HepG2 (cell line): ENCODE measurements around the gene ABCG1. TPM values are rescaled to one million over a fixed set of nuclear protein-coding genes. Genes with fewer than 3 reads are reported as not detected.

ENCODE experiments used
- ATAC-seq: fragments of 200-7000 bp; cut with Tn5 transposase; 3 replicates; pipeline ENCODE4 v1.9.1; 2020; ENCODE audit warnings: mild to moderate bottlenecking, moderate library complexity
- BruUV-seq: library from RNA; stranded (reverse); fragments of 400-500 nt; replicated peaks from 2 replicates; lab custom pipeline; 2021; lab: Mats Ljungman, UMichigan
- CTCF ChIA-PET: fragments of 300-600 bp; formaldehyde crosslinking; extraction: SDS; loops from one replicate; lab custom pipeline; 2021; ENCODE audit warnings: low total read pairs, inconsistent platforms, low intra/inter-chr PET ratio; lab: Yijun Ruan, JAX
- POLR2A ChIA-PET: fragments of 350-600 bp; sonication (Branson Sonifier 250); formaldehyde crosslinking; loops from one replicate; lab custom pipeline; 2020; ENCODE audit warnings: antibody characterized with exemption, inconsistent platforms; lab: Yijun Ruan, JAX
- DNase-seq: peaks from one replicate; pipeline ENCODE4 v3.0.0-alpha.2; 2015; ENCODE audit warnings: low spot score
- FAIRE-seq: peaks from 3 replicates; lab custom pipeline; 2011; peaks lifted over from hg19 to GRCh38; lab: Jason Lieb, UNC
- H2AFZ ChIP-seq: one replicate; pipeline ENCODE4 v1.6.1; 2011; ENCODE audit warnings: low read length, inconsistent platforms
- H3K27ac ChIP-seq: fragments of 300-600 bp; 3 replicates; pipeline ENCODE4 v1.8.0; 2011; ENCODE audit warnings: mixed run types, mild to moderate bottlenecking, mixed read lengths, low read length, inconsistent platforms; ENCODE audit not compliant: insufficient read depth; ENCODE audit errors: extremely low read length
- H3K27me3 ChIP-seq, 2 experiments: fragments of 200-600 bp in 1 of 2; 2 replicates in 1 of 2; 3 replicates in 1 of 2; pipeline versions ENCODE4 v1.6.0 to v1.8.0; 2011; ENCODE audit warnings: low read length in 2 of 2, mild to moderate bottlenecking in 2 of 2, moderate library complexity in 2 of 2, inconsistent platforms in 1 of 2; ENCODE audit not compliant: insufficient read depth in 2 of 2, control insufficient read depth in 1 of 2
- H3K36me3 ChIP-seq, 2 experiments: fragments of 200-600 bp in 1 of 2; replicated peaks in 1 of 2; 2 replicates in 1 of 2; 3 replicates in 1 of 2; pipeline versions ENCODE4 v1.5.1 to v1.8.0; 2011; ENCODE audit warnings: low read length in 2 of 2, inconsistent platforms in 1 of 2; ENCODE audit not compliant: insufficient read depth in 2 of 2, control insufficient read depth in 1 of 2
- H3K4me1 ChIP-seq: 2 replicates; pipeline ENCODE4 v1.5.1; 2012; ENCODE audit warnings: low read length, inconsistent platforms; ENCODE audit not compliant: insufficient read depth
- H3K4me2 ChIP-seq: 2 replicates; pipeline ENCODE4 v1.6.0; 2011; ENCODE audit warnings: low read depth, low read length, inconsistent platforms
- H3K4me3 ChIP-seq, 3 experiments: fragments of 200-600 bp in 1 of 3; sonication (generic), shearing (Covaris generic) in 1 of 3; replicated peaks in 1 of 3; 2 replicates each; pipeline ENCODE4 v1.5.1; 2011 to 2016; ENCODE audit warnings: low read length in 3 of 3, inconsistent platforms in 2 of 3, low read depth in 2 of 3, mild to moderate bottlenecking in 2 of 3, control low read depth in 1 of 3, mixed read lengths in 1 of 3; ENCODE audit not compliant: insufficient read depth in 1 of 3
- H3K79me2 ChIP-seq: one replicate; pipeline ENCODE4 v1.6.1; 2011; ENCODE audit warnings: low read length, inconsistent platforms; ENCODE audit not compliant: insufficient read depth
- H3K9ac ChIP-seq: 2 replicates; pipeline ENCODE4 v1.6.0; 2011; ENCODE audit warnings: mild to moderate bottlenecking, low read depth, low read length, inconsistent platforms; ENCODE audit not compliant: insufficient read depth
- H3K9me3 ChIP-seq: 2 replicates; pipeline ENCODE4 v1.5.1; 2012; ENCODE audit warnings: mild to moderate bottlenecking, low read length
- H4K20me1 ChIP-seq: 2 replicates; pipeline ENCODE4 v1.6.0; 2011; ENCODE audit warnings: inconsistent platforms, mild to moderate bottlenecking, low read length, moderate library complexity; ENCODE audit not compliant: insufficient read depth
- ONECUT2 ChIP-seq: sonication (generic); formaldehyde crosslinking; IDR thresholded peaks from 2 replicates; pipeline ENCODE4 v1.4.0; 2020; ENCODE audit warnings: missing genetic modification reagents
- TERF1 ChIP-seq: sonication (generic); formaldehyde crosslinking; IDR thresholded peaks from 2 replicates; pipeline ENCODE4 v1.8.0; 2022; ENCODE audit warnings: mild to moderate bottlenecking, missing genetic modification reagents, moderate library complexity
- USF2 ChIP-seq, 2 experiments: sonication (generic) in 1 of 2; formaldehyde crosslinking in 1 of 2; IDR thresholded peaks; 2 replicates each; pipeline versions ENCODE4 v1.5.1 to v1.6.1; 2011 to 2020; ENCODE audit warnings: borderline replicate concordance in 1 of 2, low read depth in 1 of 2, low read length in 1 of 2, mild to moderate bottlenecking in 1 of 2, missing genetic modification reagents in 1 of 2, moderate library complexity in 1 of 2
- WGBS: methylation state at CpG from one replicate; pipeline ENCODE4 v1.1.6; 2017; ENCODE audit warnings: low lambda C conversion rate; 5-methylcytosine and 5-hydroxymethylcytosine counted together
- in situ Hi-C: cut with HindIII; loops from 2 replicates; pipeline ENCODE4 v1.10.0; 2017; ENCODE audit warnings: low pct_unique_long_range_greater_than_20kb; ENCODE audit not compliant: extremely low pct_ligation_motif_present
- intact Hi-C: fragments of 100-400 bp; cut with micrococcal nuclease; formaldehyde crosslinking; loops from one replicate; pipeline ENCODE4 v1.10.0; 2022; ENCODE audit not compliant: unreplicated experiment
- polyA plus RNA-seq, 8 experiments: library from polyadenylated mRNA; depleted of rRNA in 3 of 8; stranded (reverse) in 7 of 8; unstranded in 1 of 8; fragments of >200 nt; fragmentation: Illumina TruSeq in 4 of 8; extraction: Trizol in 4 of 8; gene quantifications; 2 replicates each; pipeline versions ENCODE4 v1.2.1 to v1.2.3, GENCODE V29; 2011 to 2016; ENCODE audit warnings: low read depth in 4 of 8, missing spikeins in 1 of 8, mixed read lengths in 1 of 8; ENCODE audit not compliant: insufficient read depth in 1 of 8
- total RNA-seq, 5 experiments: library from RNA; depleted of rRNA; stranded (reverse); fragments of >200 nt; fragmentation: Illumina TruSeq; extraction: Trizol; gene quantifications; 2 replicates each; pipeline ENCODE4 v1.2.3, GENCODE V29; 2016; ENCODE audit warnings: low read depth in 1 of 5

The ABCG1 gene
- total and polyA plus RNA-seq, 2 of the 13 experiments (the other 11 are each of a cell fraction or from before 2014, with no cell fraction given): 0.04 TPM; not detected in 1

DNA sequence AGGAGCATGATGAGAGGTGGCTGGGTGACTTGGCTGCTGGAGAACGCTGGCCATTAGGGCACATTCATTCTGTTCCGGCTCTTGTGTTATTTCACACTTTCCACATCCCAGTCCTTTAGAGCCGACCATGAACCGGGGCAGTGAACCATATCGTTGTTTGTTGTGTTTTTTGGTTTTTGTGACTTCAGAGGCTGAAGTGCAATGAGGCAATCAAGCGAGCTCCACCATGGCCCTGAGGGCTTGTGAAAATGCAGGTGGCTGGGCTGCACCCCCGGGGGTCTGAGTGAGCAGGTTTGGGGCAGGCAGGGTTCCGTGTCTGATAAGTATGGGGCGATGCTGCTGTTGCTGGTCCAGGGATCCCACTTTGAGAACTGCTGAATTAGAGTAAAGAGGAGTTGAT lies 23.7 kb downstream of the ABCG1 start:
- H3K36me3 ChIP-seq: no peaks in the 10 kb centered on the region
- BruUV-seq: no TSS peak
- no peak overlapping the region for H3K27ac ChIP-seq
- FAIRE-seq: no peak
- DNase-seq: no peak
- H3K4me3 ChIP-seq: no peak overlapping the region
- no peaks in the 10 kb centered on the region for H3K9me3 ChIP-seq
- no peaks in the 10 kb centered on the region for H3K79me2 ChIP-seq
- H3K4me2 ChIP-seq: no peak overlapping the region
- ChIA-PET CTCF (no interaction called here), POLR2A (no interaction called here)
- no peaks in the 10 kb centered on the region for H3K4me1 ChIP-seq
- H4K20me1 ChIP-seq: no peaks in the 10 kb centered on the region
- in situ Hi-C loops: no loop called here
- no peak overlapping the region for H2AFZ ChIP-seq
- H3K27me3 ChIP-seq: peaks cover 0 to 37% of the 10 kb centered on the region in 2 experiments; a peak in 3 of 5 replicates
- intact Hi-C loops: no loop called here
- 34% methylated on average over 9 of the region's 9 CpGs for WGBS
- no peak for ATAC-seq
- no peak overlapping the region for H3K9ac ChIP-seq
- TF ChIP-seq TERF1 (CRISPR knock-in tag) (no peak), ONECUT2 (no peak)

DNA sequence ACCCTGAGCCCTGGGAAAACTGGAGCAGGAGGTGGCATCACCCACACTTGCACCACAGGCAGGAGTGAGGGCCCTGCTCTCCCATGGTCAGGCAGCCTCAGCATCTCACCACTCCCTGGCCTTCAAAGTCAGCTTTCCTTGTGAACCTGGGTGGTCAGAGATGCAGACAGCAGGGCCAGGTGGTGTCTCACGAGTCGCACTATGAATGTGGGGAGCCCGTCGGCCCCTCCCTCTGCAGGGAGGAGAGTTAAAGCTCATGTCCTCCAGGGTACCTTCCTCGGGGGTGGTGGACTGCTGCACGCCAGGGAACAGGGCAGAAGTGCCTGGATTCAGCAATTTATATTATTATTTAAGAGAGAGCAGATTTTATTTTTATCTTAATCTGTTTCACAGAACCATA lies 24.1 kb downstream of the ABCG1 start:
- Histone ChIP-seq H3K4me3 (no peak overlapping the region), H3K4me2 (no peak overlapping the region), H3K27ac (no peak overlapping the region), H3K36me3 (no peaks in the 10 kb centered on the region), H3K79me2 (no peaks in the 10 kb centered on the region), H3K4me1 (no peaks in the 10 kb centered on the region), H3K27me3 (peaks cover 0 to 37% of the 10 kb centered on the region in 2 experiments; a peak in 3 of 5 replicates), H3K9me3 (no peaks in the 10 kb centered on the region), H2AFZ (no peak overlapping the region), H4K20me1 (no peaks in the 10 kb centered on the region), H3K9ac (no peak overlapping the region)
- ChIA-PET POLR2A (no interaction called here), CTCF (no interaction called here)
- DNase-seq: no peak
- no TSS peak for BruUV-seq
- FAIRE-seq: no peak
- intact Hi-C loops (no loop called here), in situ Hi-C loops (no loop called here)
- no peak for ATAC-seq
- TF ChIP-seq USF2 (IDR thresholded peaks at IDR 0.05; ENCODE audit: low read depth, low read length): no peak
- no peak for TF ChIP-seq USF2 (CRISPR knock-in tag; IDR thresholded peaks at IDR 0.05; ENCODE audit: borderline replicate concordance)
- WGBS: 10% methylated on average over 2 of the region's 6 CpGs
